WTC11 (cell line): ENCODE results near the gene TSPAN5. TPM values are rescaled to one million over a fixed set of nuclear protein-coding genes. Genes with fewer than 3 reads are reported as not detected.
A peak's percentile ranks its signal among the peaks of the same experiment; 100 is the strongest.

Experiments used
- ATAC-seq: fragments of 200-7000 bp; cut with Tn5 transposase; 2 replicates; pipeline ENCODE4 v1.10.0; 2021; ENCODE audit warnings: mild to moderate bottlenecking, moderate library complexity
- CTCF ChIA-PET: fragments of 300-600 bp; sonication (Branson Sonifier 250); formaldehyde crosslinking; loops from one replicate; lab custom pipeline; 2021; ENCODE audit warnings: antibody characterized with exemption; lab: Charles Lee
- POLR2A ChIA-PET: fragments of 350-600 bp; sonication (Branson Sonifier 250); formaldehyde crosslinking; loops from one replicate; lab custom pipeline; 2021; ENCODE audit warnings: antibody characterized with exemption; lab: Charles Lee
- DNase-seq: peaks from one replicate; pipeline ENCODE4 v3.0.0; 2021; ENCODE audit warnings: low spot score
- H3K27ac Mint-ChIP-seq: 2 replicates; pipeline ENCODE4 v1.8.0; 2021; ENCODE audit warnings: mixed read lengths
- H3K27me3 Mint-ChIP-seq: 2 replicates; pipeline ENCODE4 v1.8.0; 2021; ENCODE audit warnings: low read depth, mild to moderate bottlenecking, moderate library complexity, mixed read lengths
- H3K36me3 Mint-ChIP-seq: 2 replicates; pipeline ENCODE4 v1.8.0; 2021; ENCODE audit warnings: mixed read lengths
- H3K4me1 Mint-ChIP-seq: 2 replicates; pipeline ENCODE4 v1.8.0; 2022; ENCODE audit warnings: mixed read lengths
- H3K4me3 Mint-ChIP-seq: 2 replicates; pipeline ENCODE4 v1.8.0; 2021; ENCODE audit warnings: mild to moderate bottlenecking, moderate library complexity, mixed read lengths
- H3K9me3 Mint-ChIP-seq: 2 replicates; pipeline ENCODE4 v1.8.0; 2021; ENCODE audit warnings: mixed read lengths
- AFF4 ChIP-seq: sonication (generic); formaldehyde crosslinking; IDR thresholded peaks from 2 replicates; pipeline ENCODE4 v1.8.1; 2023; ENCODE audit warnings: mild to moderate bottlenecking, missing genetic modification reagents, borderline replicate concordance
- ARID4B ChIP-seq: sonication (generic); formaldehyde crosslinking; IDR thresholded peaks from 2 replicates; pipeline ENCODE4 v1.8.0; 2023; ENCODE audit warnings: missing genetic modification reagents, mild to moderate bottlenecking, borderline replicate concordance
- ATF1 ChIP-seq: sonication (generic); formaldehyde crosslinking; IDR thresholded peaks from 2 replicates; pipeline ENCODE4 v1.8.1; 2023; ENCODE audit warnings: mild to moderate bottlenecking, moderate library complexity, missing genetic modification reagents
- CDX4 ChIP-seq: fragments of 250-450 bp; sonication (Bioruptor Pico); IDR thresholded peaks from 2 replicates; pipeline ENCODE4 v1.9.0; 2021; ENCODE audit warnings: moderate library complexity, mild to moderate bottlenecking, inconsistent platforms, borderline replicate concordance
- E2F5 ChIP-seq: sonication (generic); formaldehyde crosslinking; IDR thresholded peaks from 2 replicates; pipeline ENCODE4 v1.8.1; 2022; ENCODE audit warnings: mild to moderate bottlenecking, moderate library complexity, missing genetic modification reagents
- FOXP1 ChIP-seq: sonication (generic); formaldehyde crosslinking; IDR thresholded peaks from 2 replicates; pipeline ENCODE4 v1.8.0; 2022; ENCODE audit warnings: missing genetic modification reagents, mild to moderate bottlenecking, moderate library complexity, borderline replicate concordance
- PREB ChIP-seq: sonication (generic); formaldehyde crosslinking; IDR thresholded peaks from 2 replicates; pipeline ENCODE4 v1.8.1; 2022; ENCODE audit warnings: mild to moderate bottlenecking, missing genetic modification reagents, moderate library complexity, borderline replicate concordance
- USF1 ChIP-seq: sonication (generic); formaldehyde crosslinking; IDR thresholded peaks from 2 replicates; pipeline ENCODE4 v1.8.0; 2022; ENCODE audit warnings: mild to moderate bottlenecking, missing genetic modification reagents
- ZNF138 ChIP-seq: sonication (generic); formaldehyde crosslinking; conservative IDR thresholded peaks from 2 replicates; pipeline ENCODE4 v1.8.1; 2022; ENCODE audit warnings: mild to moderate bottlenecking, moderate library complexity, missing genetic modification reagents
- ZNF232 ChIP-seq: sonication (generic); formaldehyde crosslinking; IDR thresholded peaks from 2 replicates; pipeline ENCODE4 v1.8.0; 2022; ENCODE audit warnings: mild to moderate bottlenecking, missing genetic modification reagents
- ZNF263 ChIP-seq: sonication (generic); formaldehyde crosslinking; IDR thresholded peaks from 2 replicates; pipeline ENCODE4 v1.8.1; 2022; ENCODE audit warnings: low read depth, mild to moderate bottlenecking, moderate library complexity, missing genetic modification reagents
- ZNF423 ChIP-seq: fragments of 250-450 bp; sonication (Bioruptor Pico); IDR thresholded peaks from 2 replicates; pipeline ENCODE4 v2.1.2; 2022; ENCODE audit warnings: mild to moderate bottlenecking, moderate library complexity
- ZNF512 ChIP-seq: sonication (generic); formaldehyde crosslinking; IDR thresholded peaks from 2 replicates; pipeline ENCODE4 v1.8.1; 2022; ENCODE audit warnings: missing genetic modification reagents, borderline replicate concordance
- total RNA-seq: library from RNA; stranded (reverse); gene quantifications from 3 replicates; pipeline ENCODE4 v1.2.3, GENCODE V29; 2021

Gene TSPAN5
- total RNA-seq, 1 experiment from 2014 or later: 22.7 TPM

- POLR2A ChIA-PET: no interaction called here
- H3K4me3 Mint-ChIP-seq: no peak overlapping the region
- ATAC-seq (no peak; the same call in 1 of the 2 replicates), DNase-seq (no peak)
- H3K36me3 Mint-ChIP-seq: no peaks in the 10 kb centered on the region; the same call in 1 of the 2 replicates
- no peaks in the 10 kb centered on the region for H3K27me3 Mint-ChIP-seq
- no peak for TF ChIP-seq ZNF423
- no peak for TF ChIP-seq ATF1
- no peak for TF ChIP-seq ZNF263 (CRISPR knock-in tag)
- no peak for TF ChIP-seq AFF4 (CRISPR knock-in tag)
- TF ChIP-seq FOXP1 (CRISPR knock-in tag): no peak
- TF ChIP-seq USF1: no peak
- no peak for TF ChIP-seq ZNF138 (CRISPR knock-in tag)
- peaks cover 24% of the 10 kb centered on the region for H3K4me1 Mint-ChIP-seq
- CTCF ChIA-PET: no interaction called here
- H3K9me3 Mint-ChIP-seq: no peaks in the 10 kb centered on the region
- H3K27ac Mint-ChIP-seq: peak overlapping the region; percentile 52
Observed at GRCh38 chr4:98498774-98499173, 159.6 kb downstream of the TSPAN5 start.

GRCh38 chr4:98496152-98496845 is 162.1 kb downstream of the TSPAN5 start:
- Mint-ChIP-seq H3K4me1 (peaks cover 34% of the 10 kb centered on the region), H3K9me3 (no peaks in the 10 kb centered on the region), H3K27ac (no peak overlapping the region; the same call in 1 of the 2 replicates), H3K36me3 (no peaks in the 10 kb centered on the region; the same call in 1 of the 2 replicates), H3K27me3 (no peaks in the 10 kb centered on the region), H3K4me3 (no peak overlapping the region)
- TF ChIP-seq PREB: no peak
- TF ChIP-seq ZNF512: no peak
- TF ChIP-seq ZNF232 (CRISPR knock-in tag): no peak
- TF ChIP-seq E2F5 (CRISPR knock-in tag): no peak
- TF ChIP-seq ARID4B: no peak
- TF ChIP-seq CDX4 (CRISPR knock-in tag): no peak
- POLR2A ChIA-PET: no interaction called here
- CTCF ChIA-PET: interaction anchor here (1.0 to 3.3 kb wide), 3 partner anchors 10 to 29 kb away, joined by 3 to 18 read pairs (median 7); no protein-coding TSS in a partner anchor
- no peak for DNase-seq
- ATAC-seq: no peak
